ENCODE results near the gene SLC35G6.

GRCh38 chr17:7442142-7442541, 39.1 kb upstream of the SLC35G6 start:
- TF ChIP-seq TAF1 (IDR thresholded peaks at IDR 0.05; ENCODE audit: borderline replicate concordance, low read depth, low read length) (no peak), POLR2A (IDR thresholded peaks at IDR 0.05; ENCODE audit: low read depth, low read length) (no peak)
